ENCODE measurements around the gene STK35. TPM values are rescaled to one million over a fixed set of nuclear protein-coding genes. Genes with fewer than 3 reads are reported as not detected.

The STK35 gene
- total and polyA plus RNA-seq, 9 of the 15 experiments (the other 6 are each of a cell fraction or from before 2014, with no cell fraction given), result 1.0 to 11.0 (median 6.3) TPM

DNA sequence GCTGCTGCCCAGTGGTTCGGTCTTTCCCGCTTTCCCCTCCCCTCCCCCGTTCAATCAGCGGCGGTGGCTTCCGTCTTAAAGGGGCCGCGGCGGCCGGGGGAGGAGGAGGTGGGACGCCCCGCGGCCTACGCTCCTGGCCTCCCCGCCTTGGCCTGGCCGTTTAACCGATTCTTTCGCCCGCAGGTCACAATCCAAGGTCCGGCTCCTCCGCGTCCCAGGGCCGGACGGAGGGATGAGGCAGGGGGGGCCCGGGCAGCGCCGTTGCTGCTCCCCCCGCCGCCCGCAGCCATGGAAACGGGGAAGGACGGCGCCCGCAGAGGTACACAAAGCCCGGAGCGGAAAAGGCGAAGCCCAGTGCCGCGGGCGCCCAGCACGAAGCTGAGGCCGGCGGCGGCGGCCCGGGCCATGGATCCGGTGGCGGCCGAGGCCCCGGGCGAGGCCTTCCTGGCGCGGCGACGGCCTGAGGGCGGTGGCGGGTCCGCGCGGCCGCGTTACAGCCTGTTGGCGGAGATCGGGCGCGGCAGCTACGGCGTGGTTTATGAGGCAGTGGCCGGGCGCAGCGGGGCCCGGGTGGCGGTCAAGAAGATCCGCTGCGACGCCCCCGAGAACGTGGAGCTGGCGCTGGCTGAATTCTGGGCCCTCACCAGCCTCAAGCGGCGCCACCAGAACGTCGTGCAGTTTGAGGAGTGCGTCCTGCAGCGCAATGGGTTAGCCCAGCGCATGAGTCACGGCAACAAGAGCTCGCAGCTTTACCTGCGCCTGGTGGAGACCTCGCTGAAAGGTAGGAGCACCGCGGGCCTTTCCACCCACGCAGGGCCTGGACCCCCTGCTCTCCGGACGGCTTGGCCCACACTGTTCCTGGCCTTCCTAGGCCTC, 1.2 kb downstream of the STK35 start:
- Histone ChIP-seq H3K79me2 (ENCODE audit: control insufficient read depth, insufficient read depth, low read length) (peaks cover 57% of the 10 kb centered on the region), H3K27me3 (ENCODE audit: control insufficient read depth in 2 of 2, insufficient read depth in 2 of 2, low read length in 2 of 2) (no peaks in the 10 kb centered on the region), H3K27ac (ENCODE audit: extremely low read depth, low read depth, low read length) (peak overlapping the region; percentile 100), H3K4me1 (replicated peaks in 1 of 2; ENCODE audit: control insufficient read depth in 2 of 2, insufficient read depth in 2 of 2, low read length in 2 of 2) (peaks cover 10 to 13% of the 10 kb centered on the region in 2 experiments; a peak in 3 of 5 replicates), H3K9ac (ENCODE audit: insufficient read depth in 1 of 2, low read depth in 2 of 2, low read length in 2 of 2) (peak overlapping the region; percentile 99), H3K4me3 (peak overlapping the region; percentile 85), H3K9me1 (ENCODE audit: control insufficient read depth, insufficient read depth, low read length) (no peaks in the 10 kb centered on the region), H3K9me3 (replicated peaks; ENCODE audit: control insufficient read depth, insufficient read depth, low read depth, low read length) (no peaks in the 10 kb centered on the region), H4K20me1 (replicated peaks; ENCODE audit: control insufficient read depth, insufficient read depth, low read length) (no peaks in the 10 kb centered on the region), H3K4me2 (ENCODE audit: insufficient read depth, low read length) (peak overlapping the region; percentile 89), H3K36me3 (ENCODE audit: control insufficient read depth, insufficient read depth, low read length) (peaks cover 35% of the 10 kb centered on the region; the same call in 2 of the 3 replicates), H2AFZ (ENCODE audit: low read depth, low read length) (peak overlapping the region; percentile 97)
- under 1% methylated on average over 21 of the region's 95 CpGs for WGBS (ENCODE audit: insufficient coverage, low coverage, missing lambda C conversion rate)
- DNase-seq (ENCODE audit: extremely low read depth in 1 of 4, low spot score in 3 of 4), result peak; percentile 79 to 90 (median 84)
- FAIRE-seq, result no peak
- CTCF ChIA-PET (ENCODE audit: low intra/inter-chr PET ratio), result no interaction called here
- in situ Hi-C loops (cut with MboI) (no loop called here), intact Hi-C loops (cut with micrococcal nuclease) (no loop called here)
- no TSS peak for BruUV-seq (replicated peaks)
- POLR2A ChIA-PET, result interaction anchor here (0.6 to 1.2 kb wide), 2 partner anchors 9 to 17 kb away, joined by 3 to 4 read pairs; no protein-coding TSS in a partner anchor
- peak; percentile 76 for ATAC-seq
- peak; percentile 17; the same call in 1 of the 2 replicates for TF ChIP-seq RB1 (IDR thresholded peaks at IDR 0.05; ENCODE audit: low read depth)
- TF ChIP-seq ZNF740 (CRISPR knock-in tag; IDR thresholded peaks at IDR 0.05), result peak; percentile 89
- peak in 1 of 2 experiments; percentile 80; a peak in 2 of 4 replicates for TF ChIP-seq ZNF740 (tag; IDR thresholded peaks at IDR 0.05)
- no peak for TF ChIP-seq ZNF384 (IDR thresholded peaks at IDR 0.05; ENCODE audit: low read depth, low read length)
- no peak for TF ChIP-seq OTX1 (CRISPR knock-in tag; IDR thresholded peaks at IDR 0.05)
- TF ChIP-seq, protein P1, sequence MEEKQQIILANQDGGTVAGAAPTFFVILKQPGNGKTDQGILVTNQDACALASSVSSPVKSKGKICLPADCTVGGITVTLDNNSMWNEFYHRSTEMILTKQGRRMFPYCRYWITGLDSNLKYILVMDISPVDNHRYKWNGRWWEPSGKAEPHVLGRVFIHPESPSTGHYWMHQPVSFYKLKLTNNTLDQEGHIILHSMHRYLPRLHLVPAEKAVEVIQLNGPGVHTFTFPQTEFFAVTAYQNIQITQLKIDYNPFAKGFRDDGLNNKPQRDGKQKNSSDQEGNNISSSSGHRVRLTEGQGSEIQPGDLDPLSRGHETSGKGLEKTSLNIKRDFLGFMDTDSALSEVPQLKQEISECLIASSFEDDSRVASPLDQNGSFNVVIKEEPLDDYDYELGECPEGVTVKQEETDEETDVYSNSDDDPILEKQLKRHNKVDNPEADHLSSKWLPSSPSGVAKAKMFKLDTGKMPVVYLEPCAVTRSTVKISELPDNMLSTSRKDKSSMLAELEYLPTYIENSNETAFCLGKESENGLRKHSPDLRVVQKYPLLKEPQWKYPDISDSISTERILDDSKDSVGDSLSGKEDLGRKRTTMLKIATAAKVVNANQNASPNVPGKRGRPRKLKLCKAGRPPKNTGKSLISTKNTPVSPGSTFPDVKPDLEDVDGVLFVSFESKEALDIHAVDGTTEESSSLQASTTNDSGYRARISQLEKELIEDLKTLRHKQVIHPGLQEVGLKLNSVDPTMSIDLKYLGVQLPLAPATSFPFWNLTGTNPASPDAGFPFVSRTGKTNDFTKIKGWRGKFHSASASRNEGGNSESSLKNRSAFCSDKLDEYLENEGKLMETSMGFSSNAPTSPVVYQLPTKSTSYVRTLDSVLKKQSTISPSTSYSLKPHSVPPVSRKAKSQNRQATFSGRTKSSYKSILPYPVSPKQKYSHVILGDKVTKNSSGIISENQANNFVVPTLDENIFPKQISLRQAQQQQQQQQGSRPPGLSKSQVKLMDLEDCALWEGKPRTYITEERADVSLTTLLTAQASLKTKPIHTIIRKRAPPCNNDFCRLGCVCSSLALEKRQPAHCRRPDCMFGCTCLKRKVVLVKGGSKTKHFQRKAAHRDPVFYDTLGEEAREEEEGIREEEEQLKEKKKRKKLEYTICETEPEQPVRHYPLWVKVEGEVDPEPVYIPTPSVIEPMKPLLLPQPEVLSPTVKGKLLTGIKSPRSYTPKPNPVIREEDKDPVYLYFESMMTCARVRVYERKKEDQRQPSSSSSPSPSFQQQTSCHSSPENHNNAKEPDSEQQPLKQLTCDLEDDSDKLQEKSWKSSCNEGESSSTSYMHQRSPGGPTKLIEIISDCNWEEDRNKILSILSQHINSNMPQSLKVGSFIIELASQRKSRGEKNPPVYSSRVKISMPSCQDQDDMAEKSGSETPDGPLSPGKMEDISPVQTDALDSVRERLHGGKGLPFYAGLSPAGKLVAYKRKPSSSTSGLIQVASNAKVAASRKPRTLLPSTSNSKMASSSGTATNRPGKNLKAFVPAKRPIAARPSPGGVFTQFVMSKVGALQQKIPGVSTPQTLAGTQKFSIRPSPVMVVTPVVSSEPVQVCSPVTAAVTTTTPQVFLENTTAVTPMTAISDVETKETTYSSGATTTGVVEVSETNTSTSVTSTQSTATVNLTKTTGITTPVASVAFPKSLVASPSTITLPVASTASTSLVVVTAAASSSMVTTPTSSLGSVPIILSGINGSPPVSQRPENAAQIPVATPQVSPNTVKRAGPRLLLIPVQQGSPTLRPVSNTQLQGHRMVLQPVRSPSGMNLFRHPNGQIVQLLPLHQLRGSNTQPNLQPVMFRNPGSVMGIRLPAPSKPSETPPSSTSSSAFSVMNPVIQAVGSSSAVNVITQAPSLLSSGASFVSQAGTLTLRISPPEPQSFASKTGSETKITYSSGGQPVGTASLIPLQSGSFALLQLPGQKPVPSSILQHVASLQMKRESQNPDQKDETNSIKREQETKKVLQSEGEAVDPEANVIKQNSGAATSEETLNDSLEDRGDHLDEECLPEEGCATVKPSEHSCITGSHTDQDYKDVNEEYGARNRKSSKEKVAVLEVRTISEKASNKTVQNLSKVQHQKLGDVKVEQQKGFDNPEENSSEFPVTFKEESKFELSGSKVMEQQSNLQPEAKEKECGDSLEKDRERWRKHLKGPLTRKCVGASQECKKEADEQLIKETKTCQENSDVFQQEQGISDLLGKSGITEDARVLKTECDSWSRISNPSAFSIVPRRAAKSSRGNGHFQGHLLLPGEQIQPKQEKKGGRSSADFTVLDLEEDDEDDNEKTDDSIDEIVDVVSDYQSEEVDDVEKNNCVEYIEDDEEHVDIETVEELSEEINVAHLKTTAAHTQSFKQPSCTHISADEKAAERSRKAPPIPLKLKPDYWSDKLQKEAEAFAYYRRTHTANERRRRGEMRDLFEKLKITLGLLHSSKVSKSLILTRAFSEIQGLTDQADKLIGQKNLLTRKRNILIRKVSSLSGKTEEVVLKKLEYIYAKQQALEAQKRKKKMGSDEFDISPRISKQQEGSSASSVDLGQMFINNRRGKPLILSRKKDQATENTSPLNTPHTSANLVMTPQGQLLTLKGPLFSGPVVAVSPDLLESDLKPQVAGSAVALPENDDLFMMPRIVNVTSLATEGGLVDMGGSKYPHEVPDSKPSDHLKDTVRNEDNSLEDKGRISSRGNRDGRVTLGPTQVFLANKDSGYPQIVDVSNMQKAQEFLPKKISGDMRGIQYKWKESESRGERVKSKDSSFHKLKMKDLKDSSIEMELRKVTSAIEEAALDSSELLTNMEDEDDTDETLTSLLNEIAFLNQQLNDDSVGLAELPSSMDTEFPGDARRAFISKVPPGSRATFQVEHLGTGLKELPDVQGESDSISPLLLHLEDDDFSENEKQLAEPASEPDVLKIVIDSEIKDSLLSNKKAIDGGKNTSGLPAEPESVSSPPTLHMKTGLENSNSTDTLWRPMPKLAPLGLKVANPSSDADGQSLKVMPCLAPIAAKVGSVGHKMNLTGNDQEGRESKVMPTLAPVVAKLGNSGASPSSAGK (IDR thresholded peaks at IDR 0.05), result peak; percentile 40; the same call in 1 of the 2 replicates
- peak; percentile 86 for TF ChIP-seq SNIP1 (IDR thresholded peaks at IDR 0.05; ENCODE audit: low read depth)
- no peak for TF ChIP-seq CEBPB (tag; IDR thresholded peaks at IDR 0.05)
- TF ChIP-seq ELF1 (tag; IDR thresholded peaks at IDR 0.05), result no peak
